Ascending aorta (tissue), 2 donors: ENCODE measurements around the gene ELFN2. TPM values are rescaled to one million over a fixed set of nuclear protein-coding genes. Genes with fewer than 3 reads are reported as not detected.
"Not testable (repeated sequence)": the region's sequence is repeated elsewhere in the genome, so short reads cannot be mapped to it uniquely, and the experiment has no call there.

Experiments used
- DNase-seq, 2 donors: peaks; one replicate each; pipeline ENCODE4 v3.0.0-alpha.2; 2019; ENCODE audit warnings: low spot score in 2 of 2
- H3K27ac ChIP-seq, 2 donors: fragments of 200-600 bp; sonication (generic); one replicate each; pipeline ENCODE4 v1.5.1; 2016 to 2017; ENCODE audit warnings: mild to moderate bottlenecking in 1 of 2
- H3K27me3 ChIP-seq: fragments of 200-600 bp; sonication (generic); one replicate; pipeline ENCODE4 v1.5.1; 2017
- H3K36me3 ChIP-seq, 2 donors: fragments of 200-600 bp; sonication (generic); one replicate each; pipeline ENCODE4 v1.5.1; 2016
- H3K4me1 ChIP-seq, 2 donors: fragments of 200-600 bp; sonication (generic); one replicate each; pipeline ENCODE4 v1.5.1; 2016 to 2017; ENCODE audit warnings: mild to moderate bottlenecking in 1 of 2
- H3K4me3 ChIP-seq, 2 donors: fragments of 200-600 bp; sonication (generic); one replicate each; pipeline ENCODE4 v1.5.1; 2016 to 2017; ENCODE audit warnings: mild to moderate bottlenecking in 1 of 2
- H3K9me3 ChIP-seq, 2 donors: fragments of 200-600 bp; sonication (generic); one replicate each; pipeline ENCODE4 v1.5.1; 2016
- intact Hi-C: fragments of 100-400 bp; cut with DNase I; formaldehyde crosslinking; loops from one replicate; pipeline ENCODE4 v1.15.1; 2023
- total RNA-seq: library from RNA; depleted of rRNA; stranded (reverse); fragments of >200 nt; gene quantifications from one replicate; pipeline ENCODE4 v1.1.0, GENCODE V29; 2016
- TF ChIP-seq, protein P1 (sequence below), 3 experiments: fragments of 200-600 bp in 2 of 3; fragments of 450-650 bp in 1 of 3; sonication (generic) in 2 of 3; IDR thresholded peaks; one replicate each; pipeline ENCODE4 v1.5.1; 2016 to 2019; ENCODE audit warnings: antibody characterized with exemption in 3 of 3, mild to moderate bottlenecking in 1 of 3, moderate library complexity in 1 of 3

Gene ELFN2
- total RNA-seq, 1 donor from 2014 or later: not detected

DNA sequence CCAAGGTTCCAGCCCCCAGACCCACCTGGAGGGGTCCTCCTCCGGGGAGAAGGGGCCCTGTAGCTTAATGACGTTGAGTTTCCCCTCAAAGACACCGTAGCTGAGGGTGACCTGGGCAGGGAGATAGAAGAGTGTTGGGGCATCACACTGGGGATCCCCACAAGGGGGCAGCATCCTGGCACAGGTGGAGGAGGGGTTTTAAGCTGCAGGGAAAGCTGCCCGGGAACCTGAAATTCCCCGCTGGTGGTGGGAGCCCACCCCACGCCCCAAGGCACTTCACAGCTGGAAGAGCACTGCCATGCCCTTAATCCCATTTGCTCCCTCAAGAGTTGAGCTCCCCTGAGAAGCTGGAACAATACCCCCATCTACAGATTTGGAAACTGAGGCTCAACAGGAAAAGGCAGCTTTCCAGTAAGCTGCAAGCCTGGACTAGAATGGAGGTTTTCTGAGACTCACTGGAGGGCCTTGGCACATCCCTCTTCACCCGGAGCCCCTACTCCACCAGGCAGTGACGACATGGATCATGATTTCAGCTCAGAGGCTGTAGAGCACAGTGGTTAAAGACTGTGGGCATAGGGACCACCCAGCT is 45.2 kb upstream of the ELFN2 start:
- Histone ChIP-seq H3K9me3 (no peaks in the 10 kb centered on the region), H3K27ac (no peak overlapping the region), H3K27me3 (no peaks in the 10 kb centered on the region), H3K4me3 (no peak overlapping the region), H3K4me1 (no peaks in the 10 kb centered on the region), H3K36me3 (no peaks in the 10 kb centered on the region)
- intact Hi-C loops: no loop called here
- TF ChIP-seq, protein P1, sequence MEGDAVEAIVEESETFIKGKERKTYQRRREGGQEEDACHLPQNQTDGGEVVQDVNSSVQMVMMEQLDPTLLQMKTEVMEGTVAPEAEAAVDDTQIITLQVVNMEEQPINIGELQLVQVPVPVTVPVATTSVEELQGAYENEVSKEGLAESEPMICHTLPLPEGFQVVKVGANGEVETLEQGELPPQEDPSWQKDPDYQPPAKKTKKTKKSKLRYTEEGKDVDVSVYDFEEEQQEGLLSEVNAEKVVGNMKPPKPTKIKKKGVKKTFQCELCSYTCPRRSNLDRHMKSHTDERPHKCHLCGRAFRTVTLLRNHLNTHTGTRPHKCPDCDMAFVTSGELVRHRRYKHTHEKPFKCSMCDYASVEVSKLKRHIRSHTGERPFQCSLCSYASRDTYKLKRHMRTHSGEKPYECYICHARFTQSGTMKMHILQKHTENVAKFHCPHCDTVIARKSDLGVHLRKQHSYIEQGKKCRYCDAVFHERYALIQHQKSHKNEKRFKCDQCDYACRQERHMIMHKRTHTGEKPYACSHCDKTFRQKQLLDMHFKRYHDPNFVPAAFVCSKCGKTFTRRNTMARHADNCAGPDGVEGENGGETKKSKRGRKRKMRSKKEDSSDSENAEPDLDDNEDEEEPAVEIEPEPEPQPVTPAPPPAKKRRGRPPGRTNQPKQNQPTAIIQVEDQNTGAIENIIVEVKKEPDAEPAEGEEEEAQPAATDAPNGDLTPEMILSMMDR (IDR thresholded peaks at IDR 0.05): peak in 1 of 3 experiments; percentile 13
- no peak for DNase-seq

DNA sequence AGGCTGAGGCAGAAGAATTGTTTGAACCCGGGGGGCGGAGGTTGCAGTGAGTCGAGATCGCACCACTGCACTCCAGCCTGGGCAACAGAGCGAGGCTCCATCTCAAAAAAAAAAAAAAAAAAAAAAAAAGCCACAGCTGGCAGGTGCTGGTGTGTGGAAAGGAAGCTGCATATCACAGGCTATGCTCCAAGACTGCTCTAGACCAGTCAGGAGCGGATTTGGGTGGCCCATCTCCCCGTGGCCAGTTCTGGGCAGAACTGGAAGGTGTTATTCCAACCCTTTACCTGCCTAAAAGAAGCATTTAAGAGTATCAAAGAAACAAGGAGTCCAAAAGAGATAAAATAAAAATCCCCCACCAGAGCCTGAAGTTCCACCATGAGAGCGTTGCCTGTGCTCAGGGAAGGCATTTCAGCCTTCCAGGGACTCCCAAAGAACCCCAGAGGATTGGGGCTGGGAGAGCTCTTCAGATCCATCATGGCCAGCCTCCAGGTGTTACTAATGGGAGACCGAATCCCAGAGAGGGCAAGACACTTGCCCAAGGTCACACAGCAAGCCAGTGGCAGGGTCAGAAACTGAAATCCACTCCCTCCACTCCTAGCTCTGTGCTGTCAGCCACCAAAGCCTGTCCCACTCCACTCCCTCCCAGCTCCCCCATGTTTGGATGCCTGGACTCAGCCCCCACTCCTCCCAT is 44.6 kb upstream of the ELFN2 start:
- H3K9me3 ChIP-seq: no peaks in the 10 kb centered on the region
- intact Hi-C loops: no loop called here
- H3K36me3 ChIP-seq: no peaks in the 10 kb centered on the region
- no peaks in the 10 kb centered on the region for H3K4me1 ChIP-seq
- H3K27ac ChIP-seq: no peak overlapping the region
- no peaks in the 10 kb centered on the region for H3K27me3 ChIP-seq
- DNase-seq: no peak
- H3K4me3 ChIP-seq: no peak overlapping the region
- TF ChIP-seq, protein P1 (IDR thresholded peaks at IDR 0.05): no peak

DNA sequence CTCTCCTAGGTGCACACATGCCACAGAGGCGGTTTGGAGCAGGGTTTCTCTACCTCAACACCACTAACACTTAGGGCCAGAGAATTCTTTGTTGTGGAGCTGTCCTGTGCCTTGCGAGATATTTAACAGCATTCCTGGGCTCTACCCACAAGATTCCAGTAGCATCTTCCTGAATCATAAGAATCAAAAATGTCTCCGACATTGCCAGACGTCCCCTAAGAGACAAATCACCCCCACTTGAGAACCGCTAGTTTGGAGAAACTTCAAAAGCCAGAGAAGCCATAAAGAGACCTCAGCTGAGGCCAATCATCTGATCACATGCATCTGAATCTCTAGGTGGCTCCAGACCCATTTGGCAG is 42.8 kb upstream of the ELFN2 start:
- intact Hi-C loops: no loop called here
- Histone ChIP-seq H3K4me1 (no peaks in the 10 kb centered on the region), H3K9me3 (no peaks in the 10 kb centered on the region), H3K36me3 (no peaks in the 10 kb centered on the region), H3K4me3 (no peak overlapping the region), H3K27me3 (no peaks in the 10 kb centered on the region), H3K27ac (no peak overlapping the region)
- TF ChIP-seq, protein P1 (IDR thresholded peaks at IDR 0.05): no peak
- DNase-seq: no peak

DNA sequence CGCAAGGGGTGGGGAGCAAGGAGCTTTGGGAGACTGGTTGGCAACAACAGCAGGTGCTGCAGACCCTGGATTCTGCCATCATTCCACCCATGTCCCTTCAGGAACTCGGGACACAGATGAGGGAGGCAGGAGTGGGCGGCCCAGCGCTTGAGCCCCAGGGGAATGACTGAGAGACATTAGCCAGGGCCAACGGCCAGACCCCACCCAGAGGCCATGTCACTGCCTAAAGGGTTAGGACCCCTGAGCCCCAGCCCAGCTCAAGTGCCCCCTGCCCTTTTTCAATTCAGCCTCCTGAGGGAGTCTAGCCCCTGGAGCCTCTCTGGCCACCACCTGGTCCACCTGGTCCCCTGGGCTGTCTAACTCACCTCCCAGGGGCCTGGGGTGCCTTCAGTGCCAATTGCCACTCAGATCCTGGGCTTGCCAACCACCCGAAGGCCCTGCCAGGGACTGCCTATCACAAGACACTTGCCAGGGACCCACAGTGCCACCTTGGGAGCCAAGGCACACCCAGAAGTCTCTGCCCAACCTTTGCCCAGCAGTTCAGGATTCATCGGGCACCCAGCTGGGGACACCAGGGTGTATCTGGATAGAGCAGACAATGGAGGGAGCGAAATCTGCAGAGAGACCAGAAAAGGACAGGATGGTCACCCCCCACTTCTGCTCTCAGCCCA is 42.3 kb upstream of the ELFN2 start:
- Histone ChIP-seq H3K4me3 (no peak overlapping the region), H3K36me3 (no peaks in the 10 kb centered on the region), H3K27me3 (no peaks in the 10 kb centered on the region), H3K9me3 (no peaks in the 10 kb centered on the region), H3K27ac (no peak overlapping the region), H3K4me1 (no peaks in the 10 kb centered on the region)
- no peak for DNase-seq
- TF ChIP-seq, protein P1 (IDR thresholded peaks at IDR 0.05): no peak
- intact Hi-C loops: no loop called here

DNA sequence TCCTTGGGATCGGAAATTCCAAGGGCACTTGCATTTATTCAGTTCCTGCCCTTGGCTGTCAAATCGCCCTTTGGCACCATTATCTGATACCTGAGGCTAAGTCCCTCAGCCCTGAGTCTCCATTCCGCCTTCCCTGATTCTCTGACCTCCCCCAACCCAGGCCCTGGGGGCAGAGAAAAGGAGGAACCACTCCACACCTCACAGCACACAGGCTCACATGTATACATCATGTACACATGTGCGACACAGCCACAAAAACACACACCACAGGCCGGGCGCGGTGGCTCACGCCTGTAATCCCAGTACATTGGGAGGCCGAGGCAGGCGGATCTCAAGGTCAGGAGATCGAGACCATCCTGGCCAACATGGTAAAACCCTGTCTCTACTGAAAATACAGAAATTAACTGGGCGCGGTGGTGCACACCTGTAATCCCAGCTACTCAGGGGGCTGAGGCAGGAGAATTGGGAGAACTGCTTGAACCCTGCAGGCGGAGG is 41.0 kb upstream of the ELFN2 start:
- not testable (repeated sequence) for DNase-seq

DNA sequence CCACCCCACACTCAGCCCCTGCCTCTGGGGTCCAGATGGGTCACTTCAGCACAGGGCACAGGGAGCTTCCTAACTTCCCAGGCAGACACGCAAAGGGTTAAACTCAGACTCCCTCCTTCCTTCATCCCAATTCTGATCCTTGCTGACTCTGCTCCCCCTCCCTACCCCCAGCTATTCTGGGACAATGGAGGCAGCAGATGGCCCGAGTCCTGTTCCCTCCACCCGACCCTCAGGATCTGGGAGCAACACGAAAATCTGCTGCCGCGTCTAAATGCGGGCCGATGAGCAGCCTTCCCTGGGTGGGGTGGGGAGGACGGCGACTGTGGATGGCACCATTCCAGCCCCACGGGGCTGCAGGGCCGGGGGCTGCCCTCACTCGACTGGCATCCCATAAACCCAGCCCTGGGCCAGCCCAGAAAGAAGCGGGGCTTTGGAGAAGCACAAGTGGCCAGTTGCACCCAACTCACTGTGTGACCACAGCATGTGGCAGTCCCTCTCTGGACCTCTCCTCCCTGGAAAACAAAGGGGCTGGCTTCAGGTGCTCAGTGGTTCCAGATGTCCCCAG is 40.2 kb upstream of the ELFN2 start:
- intact Hi-C loops: no loop called here
- Histone ChIP-seq H3K4me1 (no peaks in the 10 kb centered on the region), H3K36me3 (no peaks in the 10 kb centered on the region), H3K4me3 (no peak overlapping the region), H3K27ac (no peak overlapping the region), H3K9me3 (no peaks in the 10 kb centered on the region), H3K27me3 (no peaks in the 10 kb centered on the region)
- TF ChIP-seq, protein P1 (IDR thresholded peaks at IDR 0.05): no peak
- DNase-seq: no peak

More for the DNA sequence above, 41.0 kb upstream of the ELFN2 start:
- H3K36me3 ChIP-seq, intact Hi-C loops, H3K4me1 ChIP-seq, H3K4me3 ChIP-seq, H3K27ac ChIP-seq, H3K9me3 ChIP-seq, H3K27me3 ChIP-seq: not testable (repeated sequence)
